ENCODE data around the gene CCDC28B. TPM values are rescaled to one million over a fixed set of nuclear protein-coding genes. Genes with fewer than 3 reads are reported as not detected.
A peak's percentile ranks its signal among the peaks of the same experiment; 100 is the strongest.

CCDC28B gene
- total and polyA plus RNA-seq, 2 of the 13 experiments (the other 11 are each of a cell fraction or from before 2014, with no cell fraction given), result 2.6 to 3.5 TPM

DNA sequence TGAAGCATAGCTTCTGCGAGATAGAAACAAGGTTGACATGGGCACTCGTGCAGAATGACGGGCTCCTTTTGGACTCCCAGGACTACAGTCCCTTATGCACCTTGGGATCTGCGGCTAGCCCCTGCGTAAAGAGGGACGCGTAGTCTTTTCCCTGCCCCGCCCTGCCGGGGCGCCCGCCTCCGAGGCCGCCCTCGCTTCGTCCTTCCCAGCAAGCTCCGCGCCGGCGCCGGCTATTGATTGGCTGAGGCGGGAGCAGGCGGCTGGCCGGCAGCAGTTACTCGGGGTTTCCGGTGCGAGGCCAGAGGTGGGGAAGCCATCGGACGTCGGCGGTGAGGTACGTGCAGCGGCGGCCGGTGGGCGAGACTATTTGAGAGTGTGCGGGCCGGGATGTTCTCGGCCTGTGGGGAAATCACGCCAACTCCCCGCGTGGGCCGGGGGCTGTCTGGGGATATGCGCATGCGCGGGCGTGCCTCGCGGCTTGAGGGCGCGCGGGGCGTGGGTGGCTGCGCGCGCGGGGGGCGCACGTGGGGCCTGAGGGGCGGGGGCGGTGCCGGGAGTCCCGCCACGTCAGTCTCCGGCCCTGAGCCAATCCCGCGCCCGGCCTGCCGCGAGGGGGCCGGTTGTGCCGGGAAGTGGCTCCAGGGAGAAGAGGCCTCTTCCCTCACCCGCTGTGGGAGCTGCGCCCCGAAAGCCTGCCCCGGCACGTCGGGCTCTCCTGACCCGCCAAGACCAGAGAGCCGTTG, 20.8 kb upstream of the CCDC28B start, which contains the start of gene TXLNA (continued):
- peak; percentile 84; the same call in 1 of the 2 replicates for TF ChIP-seq ZNF788 (CRISPR knock-in tag; IDR thresholded peaks at IDR 0.05; ENCODE audit: borderline replicate concordance)
- peak; percentile 55; the same call in 1 of the 2 replicates for TF ChIP-seq FOXJ3 (CRISPR knock-in tag; IDR thresholded peaks at IDR 0.05; ENCODE audit: borderline replicate concordance)
- TF ChIP-seq, protein P1, sequence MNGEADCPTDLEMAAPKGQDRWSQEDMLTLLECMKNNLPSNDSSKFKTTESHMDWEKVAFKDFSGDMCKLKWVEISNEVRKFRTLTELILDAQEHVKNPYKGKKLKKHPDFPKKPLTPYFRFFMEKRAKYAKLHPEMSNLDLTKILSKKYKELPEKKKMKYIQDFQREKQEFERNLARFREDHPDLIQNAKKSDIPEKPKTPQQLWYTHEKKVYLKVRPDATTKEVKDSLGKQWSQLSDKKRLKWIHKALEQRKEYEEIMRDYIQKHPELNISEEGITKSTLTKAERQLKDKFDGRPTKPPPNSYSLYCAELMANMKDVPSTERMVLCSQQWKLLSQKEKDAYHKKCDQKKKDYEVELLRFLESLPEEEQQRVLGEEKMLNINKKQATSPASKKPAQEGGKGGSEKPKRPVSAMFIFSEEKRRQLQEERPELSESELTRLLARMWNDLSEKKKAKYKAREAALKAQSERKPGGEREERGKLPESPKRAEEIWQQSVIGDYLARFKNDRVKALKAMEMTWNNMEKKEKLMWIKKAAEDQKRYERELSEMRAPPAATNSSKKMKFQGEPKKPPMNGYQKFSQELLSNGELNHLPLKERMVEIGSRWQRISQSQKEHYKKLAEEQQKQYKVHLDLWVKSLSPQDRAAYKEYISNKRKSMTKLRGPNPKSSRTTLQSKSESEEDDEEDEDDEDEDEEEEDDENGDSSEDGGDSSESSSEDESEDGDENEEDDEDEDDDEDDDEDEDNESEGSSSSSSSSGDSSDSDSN (CRISPR knock-in tag; IDR thresholded peaks at IDR 0.05), result peak; percentile 59
- peak; percentile 79; the same call in 1 of the 2 replicates for TF ChIP-seq SAFB2 (CRISPR knock-in tag; IDR thresholded peaks at IDR 0.05; ENCODE audit: borderline replicate concordance, low read depth)
- TF ChIP-seq ZNF839 (CRISPR knock-in tag; IDR thresholded peaks at IDR 0.05; ENCODE audit: borderline replicate concordance), result 0 out of 2 replicates have a peak, but pooled peaks have one; percentile 40
- TF ChIP-seq, protein P2, sequence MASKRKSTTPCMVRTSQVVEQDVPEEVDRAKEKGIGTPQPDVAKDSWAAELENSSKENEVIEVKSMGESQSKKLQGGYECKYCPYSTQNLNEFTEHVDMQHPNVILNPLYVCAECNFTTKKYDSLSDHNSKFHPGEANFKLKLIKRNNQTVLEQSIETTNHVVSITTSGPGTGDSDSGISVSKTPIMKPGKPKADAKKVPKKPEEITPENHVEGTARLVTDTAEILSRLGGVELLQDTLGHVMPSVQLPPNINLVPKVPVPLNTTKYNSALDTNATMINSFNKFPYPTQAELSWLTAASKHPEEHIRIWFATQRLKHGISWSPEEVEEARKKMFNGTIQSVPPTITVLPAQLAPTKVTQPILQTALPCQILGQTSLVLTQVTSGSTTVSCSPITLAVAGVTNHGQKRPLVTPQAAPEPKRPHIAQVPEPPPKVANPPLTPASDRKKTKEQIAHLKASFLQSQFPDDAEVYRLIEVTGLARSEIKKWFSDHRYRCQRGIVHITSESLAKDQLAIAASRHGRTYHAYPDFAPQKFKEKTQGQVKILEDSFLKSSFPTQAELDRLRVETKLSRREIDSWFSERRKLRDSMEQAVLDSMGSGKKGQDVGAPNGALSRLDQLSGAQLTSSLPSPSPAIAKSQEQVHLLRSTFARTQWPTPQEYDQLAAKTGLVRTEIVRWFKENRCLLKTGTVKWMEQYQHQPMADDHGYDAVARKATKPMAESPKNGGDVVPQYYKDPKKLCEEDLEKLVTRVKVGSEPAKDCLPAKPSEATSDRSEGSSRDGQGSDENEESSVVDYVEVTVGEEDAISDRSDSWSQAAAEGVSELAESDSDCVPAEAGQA (IDR thresholded peaks at IDR 0.05; ENCODE audit: low read depth), result peak; percentile 62; the same call in 1 of the 2 replicates
- TF ChIP-seq, protein P2 (CRISPR knock-in tag; IDR thresholded peaks at IDR 0.05; ENCODE audit: borderline replicate concordance), result peak; percentile 59
- no peak for TF ChIP-seq NPAS2 (CRISPR knock-in tag; IDR thresholded peaks at IDR 0.05; ENCODE audit: borderline replicate concordance)
- peak; percentile 94 for TF ChIP-seq ARNT2 (CRISPR knock-in tag; IDR thresholded peaks at IDR 0.05; ENCODE audit: low read depth)
- TF ChIP-seq, protein P3, sequence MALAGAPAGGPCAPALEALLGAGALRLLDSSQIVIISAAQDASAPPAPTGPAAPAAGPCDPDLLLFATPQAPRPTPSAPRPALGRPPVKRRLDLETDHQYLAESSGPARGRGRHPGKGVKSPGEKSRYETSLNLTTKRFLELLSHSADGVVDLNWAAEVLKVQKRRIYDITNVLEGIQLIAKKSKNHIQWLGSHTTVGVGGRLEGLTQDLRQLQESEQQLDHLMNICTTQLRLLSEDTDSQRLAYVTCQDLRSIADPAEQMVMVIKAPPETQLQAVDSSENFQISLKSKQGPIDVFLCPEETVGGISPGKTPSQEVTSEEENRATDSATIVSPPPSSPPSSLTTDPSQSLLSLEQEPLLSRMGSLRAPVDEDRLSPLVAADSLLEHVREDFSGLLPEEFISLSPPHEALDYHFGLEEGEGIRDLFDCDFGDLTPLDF (CRISPR knock-in tag; IDR thresholded peaks at IDR 0.05), result no peak
- TF ChIP-seq EHMT2 (IDR thresholded peaks at IDR 0.05; ENCODE audit: borderline replicate concordance, low read depth, low read length), result no peak
